Measurements from ENCODE around the gene AMBRA1.

AMBRA1 gene

DNA sequence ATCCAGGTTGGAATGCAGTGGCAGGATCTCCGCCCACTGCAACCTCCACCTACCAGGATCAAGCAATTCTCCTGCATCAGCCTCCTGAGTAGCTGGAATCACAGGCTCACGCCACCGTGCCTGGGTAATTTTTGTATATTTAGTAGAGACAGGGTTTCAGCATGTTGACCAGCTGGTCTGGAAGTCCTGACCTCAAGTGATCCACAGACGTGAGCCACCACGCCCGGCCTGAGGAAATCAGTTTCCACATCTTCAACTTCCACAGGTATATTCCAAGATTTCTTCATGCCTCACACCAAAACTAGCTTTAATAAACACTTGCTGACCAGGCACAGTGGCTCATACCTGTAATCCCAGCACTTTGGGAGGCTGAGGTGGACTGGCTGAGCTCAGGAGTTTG, 15.6 kb upstream of the AMBRA1 start:
- Histone ChIP-seq H3K4me3 (ENCODE audit: low read length) (no peak overlapping the region), H3K27ac (ENCODE audit: low read length) (no peak overlapping the region), H3K9me3 (ENCODE audit: insufficient read depth, low read depth, low read length) (no peaks in the 10 kb centered on the region), H3K36me3 (ENCODE audit: insufficient read depth, low read depth, low read length) (no peaks in the 10 kb centered on the region), H3K27me3 (ENCODE audit: insufficient read depth, low read length) (no peaks in the 10 kb centered on the region), H3K9ac (ENCODE audit: low read depth, low read length) (no peak overlapping the region), H3K4me1 (ENCODE audit: insufficient read depth, low read length) (no peaks in the 10 kb centered on the region)

GRCh38 chr11:46607516-46607915, 13.7 kb upstream of the AMBRA1 start:
- Histone ChIP-seq H3K27ac (ENCODE audit: low read length) (no peak overlapping the region), H3K36me3 (ENCODE audit: insufficient read depth, low read depth, low read length) (no peaks in the 10 kb centered on the region; the same call in 1 of the 2 replicates), H3K4me3 (ENCODE audit: low read length) (no peak overlapping the region), H3K4me1 (ENCODE audit: insufficient read depth, low read length) (no peaks in the 10 kb centered on the region), H3K27me3 (ENCODE audit: insufficient read depth, low read length) (no peaks in the 10 kb centered on the region), H3K9ac (ENCODE audit: low read depth, low read length) (no peak overlapping the region), H3K9me3 (ENCODE audit: insufficient read depth, low read depth, low read length) (no peaks in the 10 kb centered on the region)

GRCh38 chr11:46604796-46605195, 11.0 kb upstream of the AMBRA1 start:
- Histone ChIP-seq H3K27me3 (ENCODE audit: insufficient read depth, low read length) (no peaks in the 10 kb centered on the region), H3K4me3 (ENCODE audit: low read length) (no peak overlapping the region), H3K4me1 (ENCODE audit: insufficient read depth, low read length) (no peaks in the 10 kb centered on the region), H3K36me3 (ENCODE audit: insufficient read depth, low read depth, low read length) (no peaks in the 10 kb centered on the region; the same call in 1 of the 2 replicates), H3K9me3 (ENCODE audit: insufficient read depth, low read depth, low read length) (no peaks in the 10 kb centered on the region), H3K27ac (ENCODE audit: low read length) (no peak overlapping the region), H3K9ac (ENCODE audit: low read depth, low read length) (no peak overlapping the region)

DNA sequence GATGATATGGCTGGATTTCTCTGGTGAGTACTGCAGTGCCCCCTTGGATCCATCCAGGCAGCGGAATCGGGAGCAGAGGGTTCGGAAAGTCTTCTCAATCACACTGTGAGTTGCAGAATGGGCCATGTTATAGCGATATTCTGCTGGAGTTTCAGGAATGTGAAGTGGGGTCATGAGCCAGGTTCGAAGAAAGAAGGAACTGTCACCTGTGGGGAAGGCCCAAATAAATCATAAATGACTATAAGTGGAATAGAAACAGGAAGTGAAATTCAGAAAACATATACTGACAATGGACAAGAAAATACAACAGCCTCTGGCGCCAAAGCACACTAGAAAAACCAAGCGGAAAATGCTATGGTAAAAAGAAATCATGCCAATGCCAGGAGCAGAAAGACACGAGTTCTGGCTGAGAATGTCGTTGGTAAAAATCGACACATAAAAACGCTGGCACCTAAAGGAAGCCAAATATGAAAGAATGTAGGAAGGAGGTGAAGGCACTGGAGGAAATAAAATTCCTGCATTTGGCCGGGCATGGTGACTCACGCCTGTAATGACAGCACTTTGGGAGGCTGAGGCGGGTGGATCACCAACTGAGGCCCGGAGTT, 10.0 kb upstream of the AMBRA1 start:
- H3K9ac ChIP-seq (ENCODE audit: low read depth, low read length), result no peak overlapping the region
- H3K9me3 ChIP-seq (ENCODE audit: insufficient read depth, low read depth, low read length), result no peaks in the 10 kb centered on the region
- H3K36me3 ChIP-seq (ENCODE audit: insufficient read depth, low read depth, low read length), result no peaks in the 10 kb centered on the region; the same call in 1 of the 2 replicates
- no peaks in the 10 kb centered on the region for H3K4me1 ChIP-seq (ENCODE audit: insufficient read depth, low read length)
- no peak overlapping the region for H3K4me3 ChIP-seq (ENCODE audit: low read length)
- H3K27me3 ChIP-seq (ENCODE audit: insufficient read depth, low read length), result no peaks in the 10 kb centered on the region
- H3K27ac ChIP-seq (ENCODE audit: low read length), result no peak overlapping the region

DNA sequence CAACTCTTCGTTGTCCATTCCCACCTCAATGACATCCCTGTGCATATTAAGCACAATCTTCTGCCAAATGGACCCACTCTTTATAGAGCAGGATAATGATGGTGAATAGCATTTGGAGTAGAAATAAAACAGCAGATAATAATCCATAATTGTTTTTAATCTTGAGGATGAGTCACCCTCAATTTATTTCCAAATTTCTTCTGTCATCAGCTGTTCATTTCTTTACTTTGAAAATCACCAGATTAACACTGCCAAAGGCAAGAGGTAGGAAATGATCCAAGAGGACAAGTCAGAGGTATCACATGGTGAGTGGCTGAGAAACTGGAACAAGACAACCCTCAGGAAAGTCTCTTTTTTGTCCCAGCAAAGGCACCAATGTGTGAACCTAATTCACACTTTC, 7.3 kb upstream of the AMBRA1 start:
- H3K4me1 ChIP-seq (ENCODE audit: insufficient read depth, low read length), result no peaks in the 10 kb centered on the region
- no peaks in the 10 kb centered on the region; the same call in 1 of the 2 replicates for H3K36me3 ChIP-seq (ENCODE audit: insufficient read depth, low read depth, low read length)
- H3K9me3 ChIP-seq (ENCODE audit: insufficient read depth, low read depth, low read length), result no peaks in the 10 kb centered on the region
- no peaks in the 10 kb centered on the region for H3K27me3 ChIP-seq (ENCODE audit: insufficient read depth, low read length)
- H3K27ac ChIP-seq (ENCODE audit: low read length), result no peak overlapping the region
- no peak overlapping the region for H3K4me3 ChIP-seq (ENCODE audit: low read length)
- no peak overlapping the region for H3K9ac ChIP-seq (ENCODE audit: low read depth, low read length)

DNA sequence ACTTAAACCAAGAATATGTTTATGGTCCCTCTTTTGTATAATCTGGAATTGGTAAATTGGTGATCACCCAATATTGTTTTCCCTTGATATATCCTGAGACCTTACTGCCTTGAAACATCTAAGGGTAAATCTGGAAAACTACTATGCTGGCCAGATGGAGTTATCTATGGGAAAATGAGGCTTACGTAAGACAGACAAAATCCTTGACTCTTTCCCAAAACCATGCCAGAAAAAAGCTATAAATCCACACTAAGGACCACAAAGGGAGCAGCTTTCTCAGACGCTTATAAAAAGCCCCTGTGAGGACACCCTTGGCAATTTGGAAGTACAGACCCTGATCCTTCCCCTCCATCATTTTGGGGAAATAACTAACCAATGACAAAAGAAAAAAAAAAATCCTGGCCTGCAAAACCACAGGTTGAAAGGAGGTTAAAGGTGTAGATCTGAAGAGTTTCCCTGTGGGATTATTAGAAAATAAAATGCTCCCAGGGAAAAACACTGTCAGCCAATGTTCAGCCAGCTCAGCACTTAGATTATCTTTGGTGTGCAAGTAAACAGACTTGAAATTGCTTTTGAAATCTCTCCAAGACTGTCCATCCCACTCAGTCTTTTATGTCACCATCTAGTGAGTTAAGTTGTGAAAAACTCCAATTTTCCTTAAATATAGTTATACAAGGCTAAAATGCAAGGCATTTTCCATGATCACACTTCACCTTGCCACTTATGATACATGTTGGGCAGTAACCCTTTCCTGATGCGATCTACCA, 6.6 kb upstream of the AMBRA1 start:
- Histone ChIP-seq H3K36me3 (ENCODE audit: insufficient read depth, low read depth, low read length) (no peaks in the 10 kb centered on the region; the same call in 1 of the 2 replicates), H3K27ac (ENCODE audit: low read length) (no peak overlapping the region), H3K4me1 (ENCODE audit: insufficient read depth, low read length) (no peaks in the 10 kb centered on the region), H3K4me3 (ENCODE audit: low read length) (no peak overlapping the region), H3K9me3 (ENCODE audit: insufficient read depth, low read depth, low read length) (no peaks in the 10 kb centered on the region), H3K9ac (ENCODE audit: low read depth, low read length) (no peak overlapping the region), H3K27me3 (ENCODE audit: insufficient read depth, low read length) (no peaks in the 10 kb centered on the region)

GRCh38 chr11:46599340-46600193, 5.7 kb upstream of the AMBRA1 start:
- H3K27ac ChIP-seq (ENCODE audit: low read length), result no peak overlapping the region
- no peak overlapping the region for H3K4me3 ChIP-seq (ENCODE audit: low read length)
- peaks cover 2% of the 10 kb centered on the region; the same call in 1 of the 2 replicates for H3K4me1 ChIP-seq (ENCODE audit: insufficient read depth, low read length)

DNA sequence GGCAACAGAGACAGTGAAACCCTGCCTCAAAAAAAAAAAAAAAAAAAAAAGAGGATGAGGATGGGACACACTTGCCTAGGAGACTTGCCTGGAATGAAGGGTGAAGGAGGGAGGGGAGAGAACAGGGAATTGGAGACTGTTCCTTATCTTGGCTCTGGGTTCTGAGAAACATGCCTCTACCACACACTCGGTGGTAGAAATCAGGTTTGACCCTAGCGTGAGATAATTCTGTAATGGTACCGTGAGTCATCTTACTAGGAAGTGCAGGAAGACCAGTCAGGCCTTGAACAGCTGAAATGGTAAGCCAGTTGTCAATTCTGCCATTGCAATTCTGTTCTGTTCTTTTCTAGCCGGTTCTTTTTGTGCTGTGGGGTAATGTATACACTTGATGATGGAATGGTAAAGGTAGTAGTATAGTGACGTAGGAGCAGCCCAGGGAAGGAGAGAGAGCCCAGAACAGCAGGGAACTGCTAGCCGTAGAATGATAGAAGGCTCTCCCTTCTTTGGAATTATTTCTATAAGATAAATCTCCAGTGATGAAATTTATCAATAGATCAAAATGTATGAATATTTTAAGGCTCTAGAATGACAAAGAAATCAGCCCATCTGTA, 3.9 kb upstream of the AMBRA1 start:
- Histone ChIP-seq H3K9me3 (ENCODE audit: insufficient read depth, low read depth, low read length) (no peaks in the 10 kb centered on the region), H3K36me3 (ENCODE audit: insufficient read depth, low read depth, low read length) (no peaks in the 10 kb centered on the region), H3K27me3 (ENCODE audit: insufficient read depth, low read length) (no peaks in the 10 kb centered on the region), H3K4me1 (ENCODE audit: insufficient read depth, low read length) (peaks cover 9% of the 10 kb centered on the region; the same call in 1 of the 2 replicates), H3K4me3 (ENCODE audit: low read length) (no peak overlapping the region), H3K27ac (ENCODE audit: low read length) (no peak overlapping the region), H3K9ac (ENCODE audit: low read depth, low read length) (no peak overlapping the region)

More at GRCh38 chr11:46599340-46600193, 5.7 kb upstream of the AMBRA1 start:
- Histone ChIP-seq H3K9me3 (ENCODE audit: insufficient read depth, low read depth, low read length) (no peaks in the 10 kb centered on the region), H3K9ac (ENCODE audit: low read depth, low read length) (no peak overlapping the region), H3K36me3 (ENCODE audit: insufficient read depth, low read depth, low read length) (no peaks in the 10 kb centered on the region; the same call in 1 of the 2 replicates), H3K27me3 (ENCODE audit: insufficient read depth, low read length) (no peaks in the 10 kb centered on the region)

GRCh38 chr11:46597155-46597554, 3.3 kb upstream of the AMBRA1 start:
- no peak overlapping the region for H3K4me3 ChIP-seq (ENCODE audit: low read length)
- H3K4me1 ChIP-seq (ENCODE audit: insufficient read depth, low read length), result peaks cover 9% of the 10 kb centered on the region; the same call in 1 of the 2 replicates
- H3K9ac ChIP-seq (ENCODE audit: low read depth, low read length), result no peak overlapping the region
- no peak overlapping the region for H3K27ac ChIP-seq (ENCODE audit: low read length)
- no peaks in the 10 kb centered on the region for H3K36me3 ChIP-seq (ENCODE audit: insufficient read depth, low read depth, low read length)
- no peaks in the 10 kb centered on the region for H3K9me3 ChIP-seq (ENCODE audit: insufficient read depth, low read depth, low read length)
- H3K27me3 ChIP-seq (ENCODE audit: insufficient read depth, low read length), result no peaks in the 10 kb centered on the region

GRCh38 chr11:46594785-46595184, 962 bp upstream of the AMBRA1 start:
- Histone ChIP-seq H3K27me3 (ENCODE audit: insufficient read depth, low read length) (no peaks in the 10 kb centered on the region), H3K4me3 (ENCODE audit: low read length) (peak overlapping the region; percentile 95; the same call in 1 of the 2 replicates), H3K9me3 (ENCODE audit: insufficient read depth, low read depth, low read length) (no peaks in the 10 kb centered on the region), H3K36me3 (ENCODE audit: insufficient read depth, low read depth, low read length) (no peaks in the 10 kb centered on the region), H3K4me1 (ENCODE audit: insufficient read depth, low read length) (peaks cover 9% of the 10 kb centered on the region; the same call in 1 of the 2 replicates), H3K27ac (ENCODE audit: low read length) (no peak overlapping the region), H3K9ac (ENCODE audit: low read depth, low read length) (no peak overlapping the region; the same call in 1 of the 2 replicates)

DNA sequence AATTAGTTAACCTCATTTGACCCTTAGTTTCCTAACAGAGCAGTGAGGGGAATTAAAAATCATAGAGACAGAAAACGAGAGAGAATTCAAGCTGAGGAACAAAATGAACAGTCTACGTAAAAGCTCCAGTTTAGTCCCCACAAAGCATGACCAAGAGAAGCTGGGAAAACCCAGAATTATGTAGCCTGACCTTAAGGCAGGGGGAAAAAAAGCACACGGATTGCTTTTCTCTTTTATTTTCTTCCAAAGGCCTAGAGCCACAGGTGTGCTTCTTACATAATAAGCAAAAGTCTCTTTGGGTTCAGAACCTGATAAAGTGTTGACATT, 514 bp upstream of the AMBRA1 start:
- no peaks in the 10 kb centered on the region for H3K9me3 ChIP-seq (ENCODE audit: insufficient read depth, low read depth, low read length)
- peaks cover 9% of the 10 kb centered on the region; the same call in 1 of the 2 replicates for H3K4me1 ChIP-seq (ENCODE audit: insufficient read depth, low read length)
- H3K27ac ChIP-seq (ENCODE audit: low read length), result peak overlapping the region; percentile 19
- H3K4me3 ChIP-seq (ENCODE audit: low read length), result peak overlapping the region; percentile 95
- H3K36me3 ChIP-seq (ENCODE audit: insufficient read depth, low read depth, low read length), result no peaks in the 10 kb centered on the region
- H3K9ac ChIP-seq (ENCODE audit: low read depth, low read length), result peak overlapping the region; percentile 82; the same call in 1 of the 2 replicates
- H3K27me3 ChIP-seq (ENCODE audit: insufficient read depth, low read length), result no peaks in the 10 kb centered on the region

Data from iPS-20b (cell line).